Astrocyte (in vitro differentiated cells and primary cell): Measurements from ENCODE around the gene DLGAP1. TPM values are rescaled to one million over a fixed set of nuclear protein-coding genes. Genes with fewer than 3 reads are reported as not detected.

ENCODE experiments used
- DNase-seq: peaks from one replicate; pipeline ENCODE4 v3.0.0-alpha.2; 2010; ENCODE audit warnings: low read depth
- FAIRE-seq: peaks from 2 replicates; lab custom pipeline; 2011; peaks lifted over from hg19 to GRCh38; lab: Jason Lieb, UNC
- H2AFZ ChIP-seq: 2 replicates; pipeline ENCODE4 v1.6.0; 2012; ENCODE audit warnings: low read depth, low read length, inconsistent platforms
- H3K27ac ChIP-seq: 2 replicates; pipeline ENCODE4 v1.5.1; 2011; ENCODE audit warnings: low read depth, low read length, inconsistent platforms
- H3K27me3 ChIP-seq: 2 replicates; pipeline ENCODE4 v1.6.0; 2011; ENCODE audit warnings: low read length, inconsistent platforms; ENCODE audit not compliant: insufficient read depth
- H3K36me3 ChIP-seq: 2 replicates; pipeline ENCODE4 v1.5.1; 2011; ENCODE audit warnings: low read length, inconsistent platforms; ENCODE audit not compliant: insufficient read depth
- H3K4me1 ChIP-seq: 2 replicates; pipeline ENCODE4 v1.5.1; 2011; ENCODE audit warnings: low read length, inconsistent platforms; ENCODE audit not compliant: insufficient read depth
- H3K4me2 ChIP-seq: 2 replicates; pipeline ENCODE4 v1.6.0; 2012; ENCODE audit warnings: low read length, inconsistent platforms
- H3K4me3 ChIP-seq: 2 replicates; pipeline ENCODE4 v1.5.1; 2011; ENCODE audit warnings: low read depth, mild to moderate bottlenecking, low read length, inconsistent platforms; ENCODE audit not compliant: insufficient read depth
- H3K79me2 ChIP-seq: 2 replicates; pipeline ENCODE4 v1.6.0; 2012; ENCODE audit warnings: mild to moderate bottlenecking, low read length, inconsistent platforms; ENCODE audit not compliant: insufficient read depth
- H3K9ac ChIP-seq: 2 replicates; pipeline ENCODE4 v1.6.0; 2012; ENCODE audit warnings: mild to moderate bottlenecking, low read length, inconsistent platforms
- H3K9me3 ChIP-seq: 2 replicates; pipeline ENCODE4 v1.5.1; 2012; ENCODE audit warnings: low read depth, mild to moderate bottlenecking, low read length, inconsistent platforms; ENCODE audit not compliant: insufficient read depth
- H4K20me1 ChIP-seq: 2 replicates; pipeline ENCODE4 v1.6.0; 2012; ENCODE audit warnings: low read length, inconsistent platforms; ENCODE audit not compliant: insufficient read depth
- H3K27ac Mint-ChIP-seq: one replicate; pipeline ENCODE4 v1.8.0; 2021; ENCODE audit warnings: mild to moderate bottlenecking, mixed read lengths; ENCODE audit not compliant: unreplicated experiment
- H3K27me3 Mint-ChIP-seq: one replicate; pipeline ENCODE4 v1.8.0; 2021; ENCODE audit warnings: low read depth, mixed read lengths; ENCODE audit not compliant: unreplicated experiment
- H3K36me3 Mint-ChIP-seq: one replicate; pipeline ENCODE4 v1.8.0; 2021; ENCODE audit warnings: low read depth, mixed read lengths; ENCODE audit not compliant: unreplicated experiment
- H3K4me1 Mint-ChIP-seq: one replicate; pipeline ENCODE4 v1.8.0; 2021; ENCODE audit warnings: low read depth, mixed read lengths; ENCODE audit not compliant: unreplicated experiment
- H3K4me3 Mint-ChIP-seq: one replicate; pipeline ENCODE4 v1.8.0; 2021; ENCODE audit warnings: mild to moderate bottlenecking, moderate library complexity, mixed read lengths; ENCODE audit not compliant: unreplicated experiment
- H3K9me3 Mint-ChIP-seq: one replicate; pipeline ENCODE4 v1.8.0; 2021; ENCODE audit warnings: mild to moderate bottlenecking, mixed read lengths; ENCODE audit not compliant: unreplicated experiment
- EZH2 ChIP-seq: IDR thresholded peaks from 2 replicates; pipeline ENCODE4 v1.6.1; 2012; ENCODE audit warnings: mild to moderate bottlenecking, low read length, inconsistent platforms; ENCODE audit not compliant: insufficient read depth
- total RNA-seq: library from RNA; stranded (reverse); gene quantifications from 2 replicates; pipeline ENCODE4 v1.2.1, GENCODE V29; 2021
- TF ChIP-seq, protein P1 (sequence below): IDR thresholded peaks from 2 replicates; pipeline ENCODE4 v1.5.1; 2011; ENCODE audit warnings: low read depth, mild to moderate bottlenecking, inconsistent platforms, low read length, moderate library complexity; ENCODE audit not compliant: insufficient read depth

Gene DLGAP1
- total RNA-seq, 1 donor from 2014 or later: 2.3 TPM

DNA sequence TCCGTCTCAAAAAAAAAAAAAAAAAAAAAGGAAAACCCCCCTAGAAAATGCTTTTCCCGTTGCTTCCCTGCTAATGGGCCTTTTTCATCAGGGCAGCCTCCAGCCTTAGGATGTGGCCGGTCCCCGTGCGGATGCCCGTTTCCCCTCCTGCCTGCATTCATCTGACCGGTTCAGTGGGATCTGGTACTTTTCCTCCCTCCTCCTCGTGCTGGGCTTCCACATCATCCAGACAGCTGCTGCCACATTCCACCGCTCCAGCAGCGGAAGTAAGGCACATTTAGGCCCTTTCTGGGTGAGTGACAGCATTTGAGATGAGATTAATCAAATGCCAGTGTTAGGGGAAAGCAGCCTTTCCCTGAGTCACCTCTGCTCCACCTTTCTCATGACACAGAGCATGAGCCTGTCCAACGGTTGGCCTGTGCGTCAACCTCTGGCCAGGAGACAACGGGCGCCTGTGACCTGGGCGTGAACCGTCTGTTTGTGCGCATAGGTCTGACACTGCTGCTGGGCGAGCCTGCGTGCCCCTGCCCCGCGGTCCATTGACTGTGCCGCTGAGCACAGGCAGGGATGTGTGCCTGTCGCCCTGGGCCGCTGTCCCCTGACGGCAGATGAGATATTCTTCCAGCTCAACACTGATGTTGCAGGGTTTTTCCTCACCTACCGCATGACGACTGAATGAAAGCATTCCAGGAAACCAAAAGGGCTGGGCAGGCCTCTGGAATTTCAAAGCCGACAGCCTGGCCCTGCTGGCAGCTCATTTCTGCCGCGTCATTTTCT, 831.1 kb downstream of the DLGAP1 start:
- Histone ChIP-seq H3K36me3 (no peaks in the 10 kb centered on the region), H3K4me3 (peak overlapping the region; percentile 38), H3K4me2 (peak overlapping the region; percentile 83), H3K27ac (peak overlapping the region; percentile 99), H4K20me1 (no peaks in the 10 kb centered on the region), H3K79me2 (no peaks in the 10 kb centered on the region), H3K9ac (peak overlapping the region; percentile 91), H3K27me3 (no peaks in the 10 kb centered on the region), H2AFZ (no peak overlapping the region), H3K9me3 (no peaks in the 10 kb centered on the region), H3K4me1 (peaks cover 37% of the 10 kb centered on the region)
- no peaks in the 10 kb centered on the region for H3K9me3 Mint-ChIP-seq
- peak overlapping the region; percentile 99 for H3K27ac Mint-ChIP-seq
- no peak for TF ChIP-seq EZH2
- TF ChIP-seq, protein P1, sequence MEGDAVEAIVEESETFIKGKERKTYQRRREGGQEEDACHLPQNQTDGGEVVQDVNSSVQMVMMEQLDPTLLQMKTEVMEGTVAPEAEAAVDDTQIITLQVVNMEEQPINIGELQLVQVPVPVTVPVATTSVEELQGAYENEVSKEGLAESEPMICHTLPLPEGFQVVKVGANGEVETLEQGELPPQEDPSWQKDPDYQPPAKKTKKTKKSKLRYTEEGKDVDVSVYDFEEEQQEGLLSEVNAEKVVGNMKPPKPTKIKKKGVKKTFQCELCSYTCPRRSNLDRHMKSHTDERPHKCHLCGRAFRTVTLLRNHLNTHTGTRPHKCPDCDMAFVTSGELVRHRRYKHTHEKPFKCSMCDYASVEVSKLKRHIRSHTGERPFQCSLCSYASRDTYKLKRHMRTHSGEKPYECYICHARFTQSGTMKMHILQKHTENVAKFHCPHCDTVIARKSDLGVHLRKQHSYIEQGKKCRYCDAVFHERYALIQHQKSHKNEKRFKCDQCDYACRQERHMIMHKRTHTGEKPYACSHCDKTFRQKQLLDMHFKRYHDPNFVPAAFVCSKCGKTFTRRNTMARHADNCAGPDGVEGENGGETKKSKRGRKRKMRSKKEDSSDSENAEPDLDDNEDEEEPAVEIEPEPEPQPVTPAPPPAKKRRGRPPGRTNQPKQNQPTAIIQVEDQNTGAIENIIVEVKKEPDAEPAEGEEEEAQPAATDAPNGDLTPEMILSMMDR: no peak
- H3K4me1 Mint-ChIP-seq: peaks cover 44% of the 10 kb centered on the region
- no peaks in the 10 kb centered on the region for H3K36me3 Mint-ChIP-seq
- FAIRE-seq (peak; percentile 50), DNase-seq (peak; percentile 98)
- no peaks in the 10 kb centered on the region for H3K27me3 Mint-ChIP-seq
- H3K4me3 Mint-ChIP-seq: peak overlapping the region; percentile 79

DNA sequence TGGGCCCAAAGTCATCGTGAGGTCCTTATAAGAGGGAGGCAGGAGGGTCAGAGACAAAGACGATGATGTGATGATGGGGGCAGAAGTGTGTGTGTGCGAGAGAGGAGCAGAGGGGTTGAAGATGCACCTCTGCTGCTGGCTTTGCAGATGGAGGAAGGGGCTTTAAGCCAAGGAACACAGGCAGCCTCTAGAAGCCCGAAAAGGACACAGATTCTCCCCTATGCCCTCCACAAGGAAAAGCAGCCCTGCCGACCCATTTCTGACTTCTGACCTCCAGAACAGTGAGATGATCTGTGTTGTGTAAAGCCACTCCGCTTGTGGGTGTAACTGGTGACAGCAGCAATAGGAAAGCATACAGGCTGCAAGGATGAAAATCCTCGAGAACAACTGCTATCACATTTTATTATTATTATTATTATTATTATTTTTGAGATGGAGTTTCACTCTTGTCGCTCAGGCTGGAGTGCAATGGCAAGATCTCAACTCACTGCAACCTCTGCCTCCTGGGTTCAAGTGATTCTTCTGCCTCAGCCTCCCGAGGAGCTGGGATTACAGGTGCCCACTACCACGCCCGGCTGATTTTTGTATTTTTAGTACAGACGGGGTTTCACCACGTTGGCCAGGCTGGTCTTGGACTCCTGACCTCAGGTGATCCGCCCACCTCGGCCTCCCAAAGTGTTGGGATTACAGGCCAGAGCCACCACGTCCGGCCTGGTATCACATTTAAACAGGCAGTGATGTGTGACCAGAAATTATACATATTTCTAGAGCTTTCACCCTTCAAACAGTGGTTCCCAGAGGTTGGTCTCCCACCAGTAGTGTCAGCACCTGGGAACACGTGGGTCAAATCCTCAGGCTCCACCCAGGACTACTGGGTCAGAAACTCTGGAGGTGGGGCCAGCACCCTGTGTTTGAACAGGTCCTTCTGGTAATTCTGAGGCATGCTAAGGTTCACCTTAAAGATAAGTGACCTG, 834.7 kb downstream of the DLGAP1 start:
- H3K9me3 Mint-ChIP-seq: no peaks in the 10 kb centered on the region

More for the DNA sequence above, 834.7 kb downstream of the DLGAP1 start:
- Histone ChIP-seq H3K27me3 (no peaks in the 10 kb centered on the region), H3K4me2 (no peak overlapping the region), H3K9me3 (no peaks in the 10 kb centered on the region), H3K27ac (no peak overlapping the region), H3K4me1 (peaks cover 38% of the 10 kb centered on the region), H2AFZ (no peak overlapping the region), H3K79me2 (no peaks in the 10 kb centered on the region), H3K9ac (no peak overlapping the region), H3K36me3 (no peaks in the 10 kb centered on the region), H3K4me3 (no peak overlapping the region), H4K20me1 (no peaks in the 10 kb centered on the region)
- Mint-ChIP-seq H3K27me3 (no peaks in the 10 kb centered on the region), H3K36me3 (no peaks in the 10 kb centered on the region), H3K4me3 (no peak overlapping the region), H3K27ac (no peak overlapping the region), H3K4me1 (peaks cover 47% of the 10 kb centered on the region)
- DNase-seq (no peak), FAIRE-seq (no peak)
- TF ChIP-seq EZH2: no peak
- TF ChIP-seq, protein P1: no peak
